CD14-positive monocyte (primary cell): Measurements from ENCODE around the gene GABRA6. TPM values are rescaled to one million over a fixed set of nuclear protein-coding genes. Genes with fewer than 3 reads are reported as not detected.

Experiments
- DNase-seq, 3 donors: peaks; one replicate each; pipeline ENCODE4 v3.0.0-alpha.2; 2011 to 2022
- H2AFZ ChIP-seq: 2 replicates; pipeline ENCODE4 v1.6.0; 2012; ENCODE audit warnings: mild to moderate bottlenecking, low read depth, low read length, inconsistent platforms; ENCODE audit not compliant: insufficient read depth, poor library complexity, severe bottlenecking
- H3K27ac ChIP-seq, 2 donors: 1 replicate in 1 of 2; 2 replicates in 1 of 2; pipeline ENCODE4 v1.5.1; 2012 to 2013; ENCODE audit warnings: low read length in 2 of 2, control low read depth in 1 of 2, inconsistent platforms in 1 of 2, low read depth in 1 of 2, mild to moderate bottlenecking in 1 of 2
- H3K27me3 ChIP-seq, 2 donors: one replicate each; pipeline versions ENCODE4 v1.6.0 to v1.6.1; 2011 to 2013; ENCODE audit warnings: low read length in 2 of 2; ENCODE audit not compliant: control insufficient read depth in 2 of 2, insufficient read depth in 2 of 2
- H3K36me3 ChIP-seq, 2 donors: replicated peaks in 1 of 2; 1 replicate in 1 of 2; 2 replicates in 1 of 2; pipeline versions ENCODE4 v1.5.1 to v1.6.1; 2012 to 2013; ENCODE audit warnings: low read length in 2 of 2, control low read depth in 1 of 2, inconsistent platforms in 1 of 2, mild to moderate bottlenecking in 1 of 2; ENCODE audit not compliant: insufficient read depth in 2 of 2, control insufficient read depth in 1 of 2
- H3K4me1 ChIP-seq, 2 donors: 1 replicate in 1 of 2; 2 replicates in 1 of 2; pipeline versions ENCODE4 v1.5.1 to v1.6.1; 2012 to 2013; ENCODE audit warnings: low read length in 2 of 2, control low read depth in 1 of 2, inconsistent platforms in 1 of 2, mild to moderate bottlenecking in 1 of 2, moderate library complexity in 1 of 2; ENCODE audit not compliant: insufficient read depth in 2 of 2, control insufficient read depth in 1 of 2
- H3K4me2 ChIP-seq: replicated peaks from 2 replicates; pipeline ENCODE3; 2012; ENCODE audit warnings: low read length, moderate library complexity, mild to moderate bottlenecking; ENCODE audit not compliant: poor library complexity, severe bottlenecking; ENCODE audit errors: extremely low read depth
- H3K4me3 ChIP-seq, 3 experiments: fragments of 200-600 bp in 1 of 3; sonication (generic) in 1 of 3; replicated peaks in 1 of 3; 1 replicate in 2 of 3; 2 replicates in 1 of 3; pipeline ENCODE4 v1.5.1; 2011 to 2013; ENCODE audit warnings: low read length in 3 of 3, mild to moderate bottlenecking in 3 of 3, control low read depth in 2 of 3, low read depth in 2 of 3, inconsistent platforms in 1 of 3, moderate library complexity in 1 of 3
- H3K79me2 ChIP-seq: 2 replicates; pipeline ENCODE4 v1.6.0; 2012; ENCODE audit warnings: mild to moderate bottlenecking, control low read depth, inconsistent platforms, low read length, moderate library complexity; ENCODE audit not compliant: insufficient read depth
- H3K9ac ChIP-seq: 2 replicates; pipeline ENCODE4 v1.6.0; 2017; ENCODE audit warnings: low read length, mild to moderate bottlenecking; ENCODE audit not compliant: insufficient read depth, poor library complexity, severe bottlenecking
- H3K9me3 ChIP-seq, 2 donors: replicated peaks in 1 of 2; 1 replicate in 1 of 2; 2 replicates in 1 of 2; pipeline versions ENCODE4 v1.5.1 to v1.6.1; 2012 to 2013; ENCODE audit warnings: low read length in 2 of 2, control low read depth in 1 of 2; ENCODE audit not compliant: control insufficient read depth in 1 of 2, insufficient read depth in 1 of 2
- H4K20me1 ChIP-seq: 2 replicates; pipeline ENCODE4 v1.6.0; 2012; ENCODE audit warnings: mild to moderate bottlenecking, low read length, control low read depth, moderate library complexity; ENCODE audit not compliant: insufficient read depth
- H3K27ac Mint-ChIP-seq, 7 donors: one replicate each; pipeline ENCODE4 v1.8.0; 2020; ENCODE audit warnings: mild to moderate bottlenecking in 7 of 7, mixed read lengths in 7 of 7, moderate library complexity in 6 of 7, inconsistent platforms in 2 of 7
- H3K27me3 Mint-ChIP-seq, 3 donors: one replicate each; pipeline ENCODE4 v1.8.0; 2021 to 2022; ENCODE audit warnings: low read depth in 3 of 3, mild to moderate bottlenecking in 3 of 3, mixed read lengths in 3 of 3, moderate library complexity in 3 of 3, inconsistent platforms in 1 of 3
- H3K36me3 Mint-ChIP-seq, 2 donors: one replicate each; pipeline ENCODE4 v1.8.0; 2020; ENCODE audit warnings: mixed read lengths in 2 of 2, inconsistent platforms in 1 of 2, mild to moderate bottlenecking in 1 of 2
- H3K4me1 Mint-ChIP-seq: one replicate; pipeline ENCODE4 v1.8.0; 2020; ENCODE audit warnings: mild to moderate bottlenecking, mixed read lengths
- H3K4me3 Mint-ChIP-seq, 2 donors: one replicate each; pipeline ENCODE4 v1.8.0; 2020; ENCODE audit warnings: mild to moderate bottlenecking in 2 of 2, mixed read lengths in 2 of 2, moderate library complexity in 1 of 2
- H3K9me3 Mint-ChIP-seq, 7 donors: one replicate each; pipeline ENCODE4 v1.8.0; 2020 to 2022; ENCODE audit warnings: mixed read lengths in 7 of 7, mild to moderate bottlenecking in 6 of 7, moderate library complexity in 6 of 7, inconsistent platforms in 2 of 7
- CTCF ChIP-seq: fragments of 200-600 bp; IDR thresholded peaks from one replicate; pipeline ENCODE4 v1.8.0; 2022; ENCODE audit warnings: antibody characterized with exemption, mild to moderate bottlenecking
- WGBS: methylation state at CpG from one replicate; pipeline ENCODE4 v1.1.5; 2013; ENCODE audit warnings: missing lambda C conversion rate; ENCODE audit not compliant: insufficient coverage; 5-methylcytosine and 5-hydroxymethylcytosine counted together
- intact Hi-C, 2 donors: fragments of 100-400 bp; cut with micrococcal nuclease; formaldehyde crosslinking; loops; one replicate each; pipeline versions ENCODE4 v1.15.0 to v1.15.1; 2023
- polyA plus RNA-seq, 3 donors: library from polyadenylated mRNA; depleted of rRNA in 1 of 3; unstranded in 2 of 3; stranded (reverse) in 1 of 3; fragments of 300-500 nt in 2 of 3; fragments of >200 nt in 1 of 3; fragmentation: Illumina TruSeq in 2 of 3; gene quantifications; 1 replicate in 2 of 3; 2 replicates in 1 of 3; pipeline ENCODE4 v1.2.3, GENCODE V29; 2012 to 2021

Gene GABRA6
- polyA plus RNA-seq, 3 donors: not detected

- Mint-ChIP-seq H3K27ac (no peak overlapping the region), H3K9me3 (peaks cover 0 to 2% (median 0%) of the 10 kb centered on the region in 7 donors), H3K36me3 (no peaks in the 10 kb centered on the region), H3K4me3 (no peak overlapping the region), H3K4me1 (no peaks in the 10 kb centered on the region), H3K27me3 (no peaks in the 10 kb centered on the region)
- Histone ChIP-seq H3K9ac (no peak overlapping the region), H2AFZ (no peak overlapping the region), H3K27me3 (no peaks in the 10 kb centered on the region), H3K27ac (no peak overlapping the region), H3K4me1 (no peaks in the 10 kb centered on the region), H3K36me3 (no peaks in the 10 kb centered on the region), H4K20me1 (no peaks in the 10 kb centered on the region), H3K4me2 (no peak overlapping the region), H3K79me2 (no peaks in the 10 kb centered on the region), H3K4me3 (no peak overlapping the region), H3K9me3 (peaks cover 0 to 3% of the 10 kb centered on the region in 2 donors)
- intact Hi-C loops: no loop called here
- WGBS: 92% methylated on average over 11 of the region's 12 CpGs
- no peak for DNase-seq
- TF ChIP-seq CTCF: no peak
Observed at GRCh38 chr5:161660806-161661205, 24.7 kb upstream of the GABRA6 start.

- Mint-ChIP-seq H3K27me3 (no peaks in the 10 kb centered on the region), H3K9me3 (peaks cover 0 to 3% (median 0%) of the 10 kb centered on the region in 7 donors)
Observed at GRCh38 chr5:161663431-161663830, 22.1 kb upstream of the GABRA6 start.

More at GRCh38 chr5:161663431-161663830, 22.1 kb upstream of the GABRA6 start:
- Mint-ChIP-seq H3K27ac (no peak overlapping the region), H3K4me3 (no peak overlapping the region), H3K36me3 (no peaks in the 10 kb centered on the region), H3K4me1 (no peaks in the 10 kb centered on the region)
- Histone ChIP-seq H3K27ac (no peak overlapping the region), H3K9me3 (peaks cover 0 to 3% of the 10 kb centered on the region in 2 donors), H3K9ac (no peak overlapping the region), H3K4me1 (no peaks in the 10 kb centered on the region), H3K27me3 (no peaks in the 10 kb centered on the region), H3K79me2 (no peaks in the 10 kb centered on the region), H4K20me1 (no peaks in the 10 kb centered on the region), H3K4me3 (no peak overlapping the region), H3K36me3 (no peaks in the 10 kb centered on the region), H3K4me2 (no peak overlapping the region), H2AFZ (no peak overlapping the region)
- intact Hi-C loops: no loop called here
- TF ChIP-seq CTCF: no peak
- no peak for DNase-seq
